ENCODE data around the gene TRIM26. TPM values are rescaled to one million over a fixed set of nuclear protein-coding genes. Genes with fewer than 3 reads are reported as not detected.

Gene TRIM26
- total RNA-seq, 1 donor from 2014 or later: 72.4 TPM

Other genes with a start within 250 kb of the TRIM26 start
- 63.0 and 68.2 TPM in 2 replicates for gene POLR1H, start 152.1 kb downstream of the TRIM26 start, total RNA-seq
- 67.2 and 72.3 TPM in 2 replicates for gene PPP1R11, start 146.2 kb downstream of the TRIM26 start, total RNA-seq
- not detected in 2 replicates for gene RNF39, start 137.6 kb downstream of the TRIM26 start, total RNA-seq
- not detected in 2 replicates for gene TRIM31, start 100.3 kb downstream of the TRIM26 start, total RNA-seq
- not detected in 2 replicates for gene TRIM40, start 77.3 kb downstream of the TRIM26 start, total RNA-seq
- 0.34 and 0.37 TPM in 2 replicates for gene TRIM10, start 52.2 kb downstream of the TRIM26 start, total RNA-seq
- 0.76 and 0.78 TPM in 2 replicates for gene TRIM15, start 49.9 kb downstream of the TRIM26 start, total RNA-seq
- gene TRIM39, start 113.5 kb upstream of the TRIM26 start, total RNA-seq: 11.3 and 13.9 TPM in 2 replicates
- 36.7 and 41.1 TPM in 2 replicates for gene RPP21, start 131.8 kb upstream of the TRIM26 start, total RNA-seq

All from T-helper 1 cell treated with Interleukin-12 subunit alpha and Interleukin-12 subunit beta and Interleukin-4 antibody, amounts not matched to agents 30 ng/mL and 1 ng/mL, for 36 hours (primary cell).